Tibial nerve (tissue), 4 donors: ENCODE data around the gene FFAR2.

Experiments used
- CTCF ChIP-seq, 5 experiments: fragments of 200-600 bp in 3 of 5; fragments of 450-650 bp in 2 of 5; sonication (generic) in 3 of 5; IDR thresholded peaks; one replicate each; pipeline ENCODE4 v1.5.1; 2016 to 2019; ENCODE audit warnings: antibody characterized with exemption in 5 of 5, mild to moderate bottlenecking in 3 of 5, moderate library complexity in 2 of 5
- EP300 ChIP-seq, 2 donors: sonication (generic); formaldehyde crosslinking; IDR thresholded peaks; one replicate each; pipeline ENCODE4 v1.6.1; 2017; ENCODE audit warnings: antibody characterized with exemption in 2 of 2, mild to moderate bottlenecking in 1 of 2
- POLR2A ChIP-seq, 2 donors: fragments of 450-650 bp; IDR thresholded peaks; one replicate each; pipeline ENCODE4 v1.6.1; 2017; ENCODE audit warnings: antibody characterized with exemption in 2 of 2, mild to moderate bottlenecking in 2 of 2, moderate library complexity in 2 of 2

GRCh38 chr19:35486268-35486708, 38.2 kb downstream of the FFAR2 start:
- TF ChIP-seq CTCF (IDR thresholded peaks at IDR 0.05): no peak
- TF ChIP-seq POLR2A (IDR thresholded peaks at IDR 0.05): no peak
- TF ChIP-seq EP300 (IDR thresholded peaks at IDR 0.05): no peak
